GM18951 (cell line): ENCODE measurements around the gene CCDC106.

Experiments used
- POLR2A ChIP-seq: IDR thresholded peaks from 4 replicates; pipeline ENCODE4 v1.6.1; 2011; ENCODE audit warnings: mild to moderate bottlenecking; ENCODE audit not compliant: insufficient read length, insufficient read depth; ENCODE audit errors: extremely low read depth
- in situ Hi-C: fragments of 300-500 bp; cut with MboI; formaldehyde crosslinking; loops from one replicate; pipeline ENCODE4 v1.12.0; 2022; ENCODE audit warnings: low sequenced_read_pairs, mixed read lengths, inconsistent platforms; ENCODE audit not compliant: unreplicated experiment

The CCDC106 gene

GRCh38 chr19:55654323-55654867 is 6.4 kb downstream of the CCDC106 start:
- in situ Hi-C loops = no loop called here
- TF ChIP-seq POLR2A = no peak

DNA sequence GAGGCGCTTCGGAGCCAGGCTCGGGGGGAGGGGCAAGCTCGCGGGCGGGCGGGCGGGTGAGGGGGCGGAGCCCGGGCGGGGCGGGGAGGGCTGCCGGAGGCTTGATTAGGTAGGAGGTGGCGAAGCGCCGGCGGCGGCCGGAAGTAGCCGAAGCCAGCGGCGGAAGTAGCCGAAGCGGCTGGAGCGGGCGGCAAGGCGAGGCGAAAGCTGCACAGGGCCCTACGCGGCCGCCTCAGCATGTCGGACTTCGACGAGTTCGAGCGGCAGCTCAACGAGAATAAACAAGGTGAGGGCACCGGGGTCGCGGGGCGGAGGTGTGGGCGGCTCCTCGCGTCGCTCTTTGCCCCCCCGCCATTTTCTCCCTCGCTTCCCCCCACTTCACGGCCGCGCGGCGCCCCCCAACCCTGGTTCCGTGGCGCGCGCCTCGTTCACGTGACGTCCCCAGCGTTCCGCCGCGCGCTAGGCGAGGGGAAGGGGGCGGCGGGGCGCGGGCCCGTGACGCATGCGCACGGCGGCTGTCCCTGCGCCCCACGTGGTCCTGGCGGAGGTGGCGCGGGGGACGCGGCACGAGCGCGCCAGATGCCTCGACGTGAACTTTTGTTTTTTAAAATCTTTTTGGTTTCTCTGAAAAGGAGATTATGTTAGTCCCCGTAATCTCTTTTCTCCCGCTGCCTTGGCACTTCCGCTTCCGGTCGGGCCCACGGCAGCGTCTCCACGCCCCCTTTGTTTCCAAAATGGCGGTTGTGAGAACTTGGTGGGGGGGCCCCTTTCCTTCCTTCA is 7.0 kb downstream of the CCDC106 start, which contains the start of gene U2AF2:
Gene U2AF2 (plus strand): TSS at position 168 of the 780 bp plus-strand sequence. CDS start 70 bp downstream, at position 238.
- in situ Hi-C loops = no loop called here
- TF ChIP-seq POLR2A = peak; percentile 78

- no peak for TF ChIP-seq POLR2A
- in situ Hi-C loops = no loop called here
These were observed 7.6 kb downstream of the CCDC106 start for GRCh38 chr19:55655648-55656040.

GRCh38 chr19:55656552-55656951 is 8.5 kb downstream of the CCDC106 start:
- TF ChIP-seq POLR2A = no peak
- in situ Hi-C loops = no loop called here

DNA sequence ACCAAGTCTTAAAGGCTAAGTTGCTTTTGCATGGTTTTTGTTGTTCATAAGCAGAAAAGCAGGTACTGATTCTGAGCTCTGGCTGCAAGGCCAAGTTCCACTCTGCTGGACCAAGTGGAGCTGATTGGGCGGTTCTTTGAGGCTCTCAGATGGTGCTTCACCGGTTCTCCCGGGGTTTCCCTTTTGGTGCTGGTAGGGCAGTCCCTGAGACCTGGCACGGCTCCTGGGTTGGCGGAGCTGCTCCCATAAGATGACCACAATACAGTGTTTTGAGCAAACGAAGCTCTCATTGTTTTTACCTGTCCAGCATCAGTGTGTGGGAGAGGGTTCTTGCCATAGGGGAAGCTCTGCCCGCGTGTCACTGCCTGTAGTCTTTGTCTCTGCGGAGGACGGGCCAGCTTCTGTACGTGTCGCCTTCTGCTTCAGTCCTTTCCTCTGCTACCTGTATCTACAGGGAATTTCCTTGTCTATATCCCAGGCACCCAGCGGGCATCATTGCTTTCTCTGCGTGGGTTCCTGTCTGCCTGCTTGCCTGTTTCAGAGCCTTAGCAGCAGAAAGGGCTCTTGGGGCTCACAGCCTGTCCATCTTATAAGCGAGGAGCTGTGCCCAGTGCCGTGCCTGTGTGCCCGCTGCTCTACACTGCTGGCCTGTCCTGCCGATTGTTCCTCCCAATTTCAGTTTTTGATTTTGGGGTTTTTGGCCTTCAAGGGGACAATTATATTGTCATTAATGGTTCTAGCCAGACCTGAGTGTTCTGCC is 9.2 kb downstream of the CCDC106 start:
- TF ChIP-seq POLR2A = no peak
- in situ Hi-C loops = no loop called here

DNA sequence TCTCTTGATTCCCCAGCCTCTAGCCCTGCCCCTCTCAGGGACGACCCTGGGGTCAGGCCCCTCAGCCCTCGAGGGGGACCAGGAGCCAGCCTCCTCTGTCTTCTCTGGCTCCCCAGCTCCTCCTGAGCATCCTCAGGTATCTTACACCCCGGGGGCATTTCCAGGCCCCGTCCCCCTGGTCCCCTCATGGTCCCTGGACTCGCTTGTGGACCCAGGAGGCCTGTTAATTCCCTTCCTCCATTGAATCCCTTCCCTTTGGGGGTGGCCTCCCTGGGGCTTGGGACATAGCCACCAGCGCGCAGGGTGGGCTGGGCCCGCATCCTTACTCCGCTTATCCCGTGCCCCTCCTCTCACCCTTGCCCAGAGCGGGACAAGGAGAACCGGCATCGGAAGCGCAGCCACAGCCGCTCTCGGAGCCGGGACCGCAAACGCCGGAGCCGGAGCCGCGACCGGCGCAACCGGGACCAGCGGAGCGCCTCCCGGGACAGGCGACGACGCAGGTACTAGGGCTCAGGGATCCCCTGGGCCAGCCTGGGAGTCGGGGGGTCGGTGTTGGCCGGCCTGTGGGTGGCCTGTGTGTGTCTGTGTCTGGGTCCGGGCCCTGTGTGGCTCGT is 10.9 kb downstream of the CCDC106 start:
- in situ Hi-C loops = no loop called here
- TF ChIP-seq POLR2A = no peak

DNA sequence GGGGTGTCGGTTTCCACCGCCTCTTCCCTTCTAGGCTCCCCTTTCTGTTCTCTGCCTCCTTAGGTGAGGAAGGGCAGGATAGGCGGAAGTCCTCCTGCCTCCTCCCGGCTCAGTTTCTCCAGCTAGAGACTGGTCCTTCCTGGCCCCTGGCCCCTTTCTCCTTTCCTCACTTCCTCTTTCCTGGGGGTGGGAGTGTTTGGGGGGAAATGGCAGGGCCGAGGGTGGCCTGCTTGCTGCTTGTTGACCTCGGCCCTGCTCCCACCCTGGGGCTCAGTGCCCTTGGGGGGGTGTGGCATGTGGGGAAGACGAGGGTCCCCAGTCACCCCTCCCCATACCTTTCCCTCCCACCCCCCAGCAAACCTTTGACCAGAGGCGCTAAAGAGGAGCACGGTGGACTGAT is 11.8 kb downstream of the CCDC106 start:
- no peak for TF ChIP-seq POLR2A
- in situ Hi-C loops = no loop called here

DNA sequence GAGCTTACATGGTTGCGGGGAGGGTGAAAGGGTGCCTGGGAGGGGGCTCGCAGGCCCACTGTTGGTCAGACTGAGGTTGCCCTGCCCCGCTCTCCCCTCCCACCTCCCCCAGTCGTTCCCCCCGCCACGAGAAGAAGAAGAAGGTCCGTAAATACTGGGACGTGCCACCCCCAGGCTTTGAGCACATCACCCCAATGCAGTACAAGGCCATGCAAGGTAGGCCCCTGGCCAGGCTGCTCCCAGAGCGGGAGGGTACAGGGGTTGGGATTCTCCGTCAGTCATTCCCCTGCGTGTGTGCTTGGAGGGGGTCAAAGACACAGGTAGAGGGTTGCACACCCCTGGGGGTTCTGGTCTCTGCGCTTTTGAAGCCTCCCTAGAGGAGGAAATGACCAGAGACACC is 12.4 kb downstream of the CCDC106 start:
- no peak for TF ChIP-seq POLR2A
- in situ Hi-C loops = no loop called here

GRCh38 chr19:55660991-55661390 is 13.0 kb downstream of the CCDC106 start:
- TF ChIP-seq POLR2A = no peak
- in situ Hi-C loops = no loop called here

GRCh38 chr19:55661826-55662225 is 13.8 kb downstream of the CCDC106 start:
- no peak for TF ChIP-seq POLR2A
- in situ Hi-C loops = no loop called here

GRCh38 chr19:55663846-55664536 is 16.0 kb downstream of the CCDC106 start:
- TF ChIP-seq POLR2A = no peak
- in situ Hi-C loops = no loop called here

DNA sequence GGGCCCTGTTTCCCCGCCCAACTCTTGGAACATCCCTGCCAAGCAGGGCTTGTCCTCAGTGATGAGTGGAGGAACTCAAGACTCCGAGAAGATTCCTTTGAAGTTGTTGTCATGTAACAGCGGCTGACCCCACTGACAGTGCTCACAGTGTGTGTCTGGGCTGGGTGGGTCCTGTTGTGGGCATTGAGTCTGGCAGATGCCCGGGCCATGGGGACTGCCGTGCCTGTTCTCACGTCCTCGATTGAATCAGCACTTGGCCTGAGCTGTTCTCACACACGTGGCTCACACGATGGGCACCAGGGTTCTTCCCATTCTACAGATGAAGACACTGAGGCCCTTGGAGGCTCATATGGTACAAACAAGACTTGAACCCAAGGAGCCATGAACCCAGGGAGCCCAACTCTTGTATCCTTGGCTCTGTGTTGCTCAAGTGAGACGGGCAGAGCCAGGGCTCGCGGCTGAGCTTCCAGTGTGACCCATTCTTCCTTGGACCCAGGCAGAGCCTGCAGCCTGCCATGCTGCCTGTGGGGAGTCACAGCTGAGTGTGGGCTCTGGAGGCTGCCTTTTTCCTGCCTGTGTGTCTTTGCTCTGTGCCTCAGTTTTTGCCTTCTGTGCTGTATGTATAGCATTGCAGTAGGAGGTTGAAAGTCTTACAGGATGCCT is 18.5 kb downstream of the CCDC106 start:
- TF ChIP-seq POLR2A = no peak
- in situ Hi-C loops = no loop called here
